Measurements from ENCODE around the gene NOTUM. TPM values are rescaled to one million over a fixed set of nuclear protein-coding genes. Genes with fewer than 3 reads are reported as not detected.

NOTUM gene
- total and polyA plus RNA-seq, 2 donors (not counting 1 experiment from before 2014, with no cell fraction given) = 0.02 to 0.50 TPM

- Histone ChIP-seq H4K20me1 (ENCODE audit: control insufficient read depth, extremely low read depth, insufficient read depth, low read length) (no peaks in the 10 kb centered on the region), H3K9me3 (ENCODE audit: control insufficient read depth, insufficient read depth, low read depth, low read length) (no peaks in the 10 kb centered on the region), H3K36me3 (ENCODE audit: control insufficient read depth, insufficient read depth, low read length) (no peaks in the 10 kb centered on the region), H3K4me2 (ENCODE audit: extremely low read depth, insufficient read depth, low read length) (peak overlapping the region; percentile 15), H3K9ac (ENCODE audit: insufficient read depth, low read length) (no peak overlapping the region), H3K27ac (ENCODE audit: insufficient read depth, low read length) (no peak overlapping the region), H3K79me2 (ENCODE audit: control insufficient read depth, insufficient read depth, low read length) (no peaks in the 10 kb centered on the region), H2AFZ (ENCODE audit: low read length) (no peak overlapping the region), H3K4me3 (replicated peaks in 1 of 4; ENCODE audit: control extremely low read depth in 1 of 4, insufficient read depth in 1 of 4, low read depth in 3 of 4, low read length in 4 of 4) (peak overlapping the region in 1 of 4 experiments; percentile 2), H3K27me3 (ENCODE audit: control insufficient read depth, insufficient read depth, low read length) (peaks cover 9% of the 10 kb centered on the region), H3K4me1 (ENCODE audit: control insufficient read depth, extremely low read depth, insufficient read depth, low read length) (peaks cover 8% of the 10 kb centered on the region)
- no peak for DNase-seq (ENCODE audit: low read depth in 2 of 2)
- no peak for TF ChIP-seq EZH2 (IDR thresholded peaks at IDR 0.05; ENCODE audit: low read length, missing control alignments)
- TF ChIP-seq CTCF (conservative IDR thresholded peaks at IDR 0.05 in 1 of 2, IDR thresholded peaks at IDR 0.05 in 1 of 2; ENCODE audit: low read depth in 1 of 2, low read length in 2 of 2) = no peak
Observed at GRCh38 chr17:81967244-81967532, 6.2 kb upstream of the NOTUM start.

GRCh38 chr17:81966343-81967243, 5.6 kb upstream of the NOTUM start:
- TF ChIP-seq EZH2 (IDR thresholded peaks at IDR 0.05; ENCODE audit: low read length, missing control alignments) (no peak), CTCF (conservative IDR thresholded peaks at IDR 0.05 in 1 of 2, IDR thresholded peaks at IDR 0.05 in 1 of 2; ENCODE audit: low read depth in 1 of 2, low read length in 2 of 2) (no peak)

GRCh38 chr17:81964081-81964849, 3.3 kb upstream of the NOTUM start:
- TF ChIP-seq CTCF (conservative IDR thresholded peaks at IDR 0.05 in 1 of 2, IDR thresholded peaks at IDR 0.05 in 1 of 2; ENCODE audit: low read depth in 1 of 2, low read length in 2 of 2) = no peak
- no peak for TF ChIP-seq EZH2 (IDR thresholded peaks at IDR 0.05; ENCODE audit: low read length, missing control alignments)
- no peak for DNase-seq (ENCODE audit: low read depth in 2 of 2)
- no peak overlapping the region for H2AFZ ChIP-seq (ENCODE audit: low read length)

More at GRCh38 chr17:81966343-81967243, 5.6 kb upstream of the NOTUM start:
- H3K9me3 ChIP-seq (ENCODE audit: control insufficient read depth, insufficient read depth, low read depth, low read length) = no peaks in the 10 kb centered on the region
- no peaks in the 10 kb centered on the region for H4K20me1 ChIP-seq (ENCODE audit: control insufficient read depth, extremely low read depth, insufficient read depth, low read length)
- no peaks in the 10 kb centered on the region for H3K36me3 ChIP-seq (ENCODE audit: control insufficient read depth, insufficient read depth, low read length)
- no peak overlapping the region for H2AFZ ChIP-seq (ENCODE audit: low read length)
- peaks cover 15% of the 10 kb centered on the region for H3K27me3 ChIP-seq (ENCODE audit: control insufficient read depth, insufficient read depth, low read length)
- H3K9ac ChIP-seq (ENCODE audit: insufficient read depth, low read length) = no peak overlapping the region
- H3K27ac ChIP-seq (ENCODE audit: insufficient read depth, low read length) = no peak overlapping the region
- no peaks in the 10 kb centered on the region for H3K79me2 ChIP-seq (ENCODE audit: control insufficient read depth, insufficient read depth, low read length)
- H3K4me2 ChIP-seq (ENCODE audit: extremely low read depth, insufficient read depth, low read length) = peak overlapping the region; percentile 9
- peak in 1 of 2 donors; percentile 90 for DNase-seq (ENCODE audit: low read depth in 2 of 2)
- peaks cover 8% of the 10 kb centered on the region for H3K4me1 ChIP-seq (ENCODE audit: control insufficient read depth, extremely low read depth, insufficient read depth, low read length)
- no peak overlapping the region for H3K4me3 ChIP-seq (replicated peaks in 1 of 4; ENCODE audit: control extremely low read depth in 1 of 4, insufficient read depth in 1 of 4, low read depth in 3 of 4, low read length in 4 of 4)

More at GRCh38 chr17:81964081-81964849, 3.3 kb upstream of the NOTUM start:
- H3K36me3 ChIP-seq (ENCODE audit: control insufficient read depth, insufficient read depth, low read length) = no peaks in the 10 kb centered on the region
- H3K4me3 ChIP-seq (replicated peaks in 1 of 4; ENCODE audit: control extremely low read depth in 1 of 4, insufficient read depth in 1 of 4, low read depth in 3 of 4, low read length in 4 of 4) = no peak overlapping the region
- no peak overlapping the region for H3K4me2 ChIP-seq (ENCODE audit: extremely low read depth, insufficient read depth, low read length)
- H3K79me2 ChIP-seq (ENCODE audit: control insufficient read depth, insufficient read depth, low read length) = no peaks in the 10 kb centered on the region
- H3K4me1 ChIP-seq (ENCODE audit: control insufficient read depth, extremely low read depth, insufficient read depth, low read length) = peaks cover 10% of the 10 kb centered on the region
- H3K9me3 ChIP-seq (ENCODE audit: control insufficient read depth, insufficient read depth, low read depth, low read length) = no peaks in the 10 kb centered on the region
- H3K9ac ChIP-seq (ENCODE audit: insufficient read depth, low read length) = no peak overlapping the region
- H3K27ac ChIP-seq (ENCODE audit: insufficient read depth, low read length) = no peak overlapping the region
- no peaks in the 10 kb centered on the region for H4K20me1 ChIP-seq (ENCODE audit: control insufficient read depth, extremely low read depth, insufficient read depth, low read length)
- H3K27me3 ChIP-seq (ENCODE audit: control insufficient read depth, insufficient read depth, low read length) = peaks cover 25% of the 10 kb centered on the region
